Activated CD8-positive, alpha-beta memory T cell treated with anti-CD3 and anti-CD28 coated beads, Interleukin-2, amount 50 U/mL, for 48 hours (primary cell): ENCODE measurements around the gene CCNY.

ENCODE experiments used
- DNase-seq: peaks from one replicate; pipeline ENCODE4 v3.0.0-alpha.2; 2020

Gene CCNY

DNA sequence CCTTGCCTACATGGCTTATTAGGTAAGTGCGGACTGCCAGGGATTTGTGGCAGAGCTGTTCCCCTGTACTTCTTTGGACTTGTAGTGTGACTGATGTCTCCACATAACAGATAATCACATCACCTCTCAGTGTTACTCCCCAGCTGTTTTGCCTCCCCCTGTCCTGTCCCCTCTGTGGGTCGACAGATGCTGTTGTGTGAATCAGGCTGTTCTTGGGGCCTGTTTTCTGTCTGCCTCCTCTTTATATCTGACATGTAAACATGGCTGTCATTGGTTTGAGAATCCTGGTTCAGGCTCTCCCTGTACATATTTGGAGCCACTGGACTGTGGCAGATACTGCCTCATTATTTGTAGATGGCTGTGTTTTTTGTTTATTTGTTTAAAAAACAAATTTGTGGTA lies 22.7 kb downstream of the CCNY start:
- no peak for DNase-seq

DNA sequence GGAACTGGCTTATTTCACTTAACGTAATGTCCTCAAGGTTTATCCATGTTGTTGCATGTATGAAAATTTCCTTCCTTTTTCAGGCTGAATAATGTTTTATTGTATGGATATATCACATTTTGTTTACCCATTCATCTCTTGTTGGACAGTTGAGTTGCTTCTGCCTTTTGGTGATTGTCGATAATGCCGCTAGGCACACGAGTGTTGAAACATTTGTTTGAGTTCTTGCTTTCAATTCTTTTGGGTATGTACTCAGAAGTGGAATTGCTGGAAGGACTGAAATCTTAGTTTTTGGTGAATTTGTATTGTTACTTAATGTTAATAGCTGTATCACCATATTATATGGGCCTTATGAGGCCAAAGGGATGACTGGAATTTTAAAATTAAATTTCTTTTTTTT lies 23.6 kb downstream of the CCNY start:
- DNase-seq, result no peak

GRCh38 chr10:35362701-35363350 lies 26.5 kb downstream of the CCNY start:
- DNase-seq, result no peak

DNA sequence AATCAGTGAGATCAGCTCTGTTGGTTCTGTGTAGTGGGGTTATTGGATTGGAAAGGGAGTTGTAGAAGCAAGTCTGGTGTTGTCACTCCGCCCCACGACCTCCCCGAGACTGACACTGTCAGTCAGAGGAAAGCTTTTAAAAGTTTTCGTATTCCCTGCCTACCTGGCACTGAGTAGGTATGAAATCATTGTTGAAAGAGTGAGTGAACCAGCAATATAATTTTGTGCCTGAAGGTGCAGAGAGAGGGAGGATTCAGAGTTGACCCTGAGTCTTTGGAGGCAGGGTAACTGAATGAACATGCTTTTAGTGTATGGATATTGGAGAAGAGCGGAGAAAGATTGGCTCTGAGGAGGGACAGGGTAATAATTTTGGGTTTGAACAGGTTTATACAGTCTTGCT lies 27.3 kb downstream of the CCNY start:
- no peak for DNase-seq

GRCh38 chr10:35364808-35365207 lies 28.5 kb downstream of the CCNY start:
- DNase-seq, result no peak

GRCh38 chr10:35365994-35366393 lies 29.7 kb downstream of the CCNY start:
- no peak for DNase-seq

- no peak for DNase-seq
Observed at GRCh38 chr10:35367107-35367859, 31.0 kb downstream of the CCNY start.

GRCh38 chr10:35367982-35368381 lies 31.7 kb downstream of the CCNY start:
- no peak for DNase-seq

GRCh38 chr10:35368485-35369048 lies 32.3 kb downstream of the CCNY start:
- no peak for DNase-seq

DNA sequence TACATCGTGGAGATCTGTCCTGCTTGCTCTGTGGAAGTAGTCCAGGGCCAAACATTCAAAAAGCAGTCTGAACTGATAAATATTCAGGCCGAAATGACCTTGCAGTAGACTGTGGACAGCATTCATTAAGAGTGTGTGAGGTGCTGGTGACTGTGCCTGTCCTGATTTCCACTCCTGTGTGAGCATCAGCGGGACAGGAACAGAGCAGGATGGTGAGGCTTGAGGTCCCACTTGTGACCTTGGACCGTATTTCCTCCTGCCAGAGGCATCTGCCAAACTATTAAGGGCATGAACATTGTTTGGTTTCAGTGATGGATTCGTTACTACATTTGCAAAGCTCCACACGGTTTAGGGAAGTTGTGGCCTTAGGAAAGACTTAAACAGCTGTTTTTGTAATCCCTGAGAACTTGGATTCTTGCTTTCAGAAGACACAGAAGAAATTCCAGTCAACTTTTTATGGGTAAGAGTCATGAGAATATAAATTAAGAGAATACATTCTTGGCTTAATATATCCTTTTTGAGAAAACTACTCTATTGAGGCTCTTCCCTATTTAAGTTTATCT lies 32.8 kb downstream of the CCNY start:
- no peak for DNase-seq

DNA sequence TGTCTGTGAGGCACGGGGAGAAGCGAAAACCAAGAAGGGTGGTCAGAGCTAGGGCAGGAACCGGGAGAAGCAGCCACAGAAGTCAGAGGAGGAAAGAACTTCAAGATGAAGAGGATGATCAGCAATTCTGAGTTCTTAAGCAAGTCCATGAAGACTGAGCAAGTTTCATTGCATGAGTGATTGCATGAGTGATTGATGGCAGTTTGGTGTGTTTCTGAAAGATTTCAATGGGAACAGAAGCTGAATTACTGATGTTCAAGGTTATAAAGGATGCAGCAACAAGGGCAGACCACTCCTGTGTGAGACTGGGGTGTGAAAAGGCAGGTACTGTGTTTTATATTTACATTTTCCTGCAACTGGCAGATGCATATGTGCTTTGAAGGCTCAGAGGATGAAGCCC lies 35.4 kb downstream of the CCNY start:
- DNase-seq, result no peak

GRCh38 chr10:35372329-35372728 lies 36.0 kb downstream of the CCNY start:
- DNase-seq, result no peak

- DNase-seq, result no peak
Observed at GRCh38 chr10:35375091-35375765, 38.9 kb downstream of the CCNY start.

DNA sequence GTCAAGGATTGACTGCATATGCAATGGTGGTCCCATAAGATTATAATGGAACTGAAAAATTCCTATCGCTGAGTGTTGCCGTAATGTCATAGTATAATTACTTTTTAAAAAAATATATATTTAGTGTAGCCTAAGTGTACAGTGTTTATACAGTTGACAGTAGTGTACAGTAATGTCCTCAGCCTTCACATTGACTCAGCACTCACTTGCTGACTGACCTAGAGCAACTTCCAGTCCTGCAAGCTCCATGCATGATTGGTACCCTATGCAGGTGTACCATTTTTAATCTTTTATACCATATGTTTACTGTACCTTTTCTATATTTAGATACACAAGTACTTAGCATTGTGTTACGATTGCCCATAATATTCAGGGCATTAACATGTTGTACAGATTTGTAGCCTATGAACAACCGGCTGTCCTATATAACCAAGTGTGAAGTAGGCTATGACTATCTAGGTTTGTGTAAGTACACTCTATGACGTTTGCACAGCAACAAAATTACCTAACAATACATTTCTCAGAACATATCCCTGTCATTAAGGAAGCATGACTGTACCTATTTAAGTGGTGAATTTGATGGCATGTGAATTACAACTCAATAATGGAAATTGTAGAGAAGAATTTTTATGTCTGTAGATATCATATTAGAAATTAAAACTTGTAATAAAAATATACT lies 40.9 kb downstream of the CCNY start:
- DNase-seq, result no peak

- no peak for DNase-seq
Observed at GRCh38 chr10:35378541-35379210, 42.4 kb downstream of the CCNY start.

- DNase-seq, result no peak
Observed at GRCh38 chr10:35379226-35380137, 43.2 kb downstream of the CCNY start.

DNA sequence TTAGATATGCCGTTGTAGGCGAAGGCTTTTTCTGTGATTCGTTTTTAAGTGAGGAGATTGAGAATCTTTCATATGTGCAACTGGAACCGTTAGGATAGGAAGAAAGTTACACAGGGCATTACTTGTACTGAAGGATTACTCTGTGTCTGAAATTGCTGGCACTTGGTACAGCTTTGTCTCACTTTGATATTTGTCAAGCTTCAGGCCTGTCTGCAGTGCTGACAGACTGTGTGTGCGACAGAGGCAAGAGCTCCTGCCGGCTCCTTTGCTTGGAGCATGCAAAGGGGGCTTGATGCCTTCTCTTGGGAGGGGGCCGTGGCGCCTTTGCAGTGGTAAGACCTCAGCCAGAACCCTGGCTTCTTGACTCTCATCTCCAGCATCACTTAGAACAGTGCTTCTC lies 45.8 kb downstream of the CCNY start:
- no peak for DNase-seq

DNA sequence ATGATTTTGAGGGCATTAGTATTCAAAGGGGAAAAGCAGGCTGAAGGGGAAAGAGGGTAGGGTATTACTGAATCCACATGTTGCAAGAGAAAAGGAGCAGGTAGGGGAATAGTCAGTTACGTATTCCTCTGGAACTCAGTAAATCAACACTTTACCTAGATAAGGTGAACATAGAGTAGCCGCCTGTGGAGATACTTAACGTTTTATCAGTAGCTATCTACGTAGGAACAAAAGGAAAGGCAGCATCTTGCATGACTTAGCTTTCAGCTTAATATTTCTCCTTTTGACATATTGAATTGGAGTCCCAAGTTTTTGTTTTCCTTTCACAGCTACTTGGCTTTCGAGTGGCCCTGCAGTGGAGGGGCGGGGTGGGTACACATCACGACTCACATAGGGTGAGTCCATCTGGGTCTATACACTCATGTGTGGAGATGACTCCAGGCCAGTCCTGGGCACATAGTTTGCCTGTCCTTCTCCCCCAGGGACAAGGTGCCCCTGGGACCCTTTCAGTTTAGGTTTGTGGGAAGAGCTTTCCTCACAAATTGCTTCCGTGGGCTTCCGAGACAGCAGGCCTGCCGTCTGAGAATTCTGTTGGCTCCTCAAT lies 48.1 kb downstream of the CCNY start:
- DNase-seq, result no peak

- no peak for DNase-seq
Observed at GRCh38 chr10:35386594-35387174, 50.4 kb downstream of the CCNY start.

- DNase-seq, result no peak
Observed at GRCh38 chr10:35387768-35388167, 51.5 kb downstream of the CCNY start.
